Measurements from ENCODE around the gene MMS22L. TPM values are rescaled to one million over a fixed set of nuclear protein-coding genes. Genes with fewer than 3 reads are reported as not detected.

The MMS22L gene
- total RNA-seq, 3 donors from 2014 or later (not counting 1 experiment from before 2014, with no cell fraction given): 9.1 to 14.3 (median 11.7) TPM

DNA sequence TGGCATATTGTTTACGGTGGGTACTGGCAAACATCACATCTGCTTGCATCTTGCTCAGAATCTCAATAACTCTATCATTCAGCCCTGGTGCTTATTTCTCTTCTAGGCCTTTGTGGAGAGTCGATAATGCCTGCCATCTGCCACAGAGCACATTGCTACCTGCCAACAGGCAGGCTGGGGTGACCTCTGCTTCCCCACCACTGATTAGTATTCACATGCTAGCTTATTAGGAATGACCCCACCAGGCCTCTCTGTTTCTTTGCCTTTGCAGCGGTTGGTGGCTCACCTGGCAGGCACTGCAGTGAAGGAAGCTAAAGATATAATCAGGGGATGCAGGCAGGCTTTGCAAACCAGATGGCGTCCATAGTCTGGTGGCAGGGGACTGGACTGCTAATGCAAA lies 154.5 kb downstream of the MMS22L start:
- intact Hi-C loops (cut with micrococcal nuclease): no loop called here
- H3K36me3 ChIP-seq (ENCODE audit: control insufficient read depth, insufficient read depth, low read length): no peaks in the 10 kb centered on the region
- no peak overlapping the region for H3K27ac Mint-ChIP-seq
- H3K4me3 Mint-ChIP-seq: no peak overlapping the region
- H3K36me3 Mint-ChIP-seq: no peaks in the 10 kb centered on the region
- no peaks in the 10 kb centered on the region for H3K9me3 ChIP-seq (ENCODE audit: control insufficient read depth, insufficient read depth, low read length)
- WGBS (ENCODE audit: insufficient coverage): 81% methylated on average over 4 of the region's 4 CpGs
- ATAC-seq: no peak
- no peaks in the 10 kb centered on the region for H3K4me1 Mint-ChIP-seq
- H3K4me1 ChIP-seq (ENCODE audit: control insufficient read depth, insufficient read depth, low read length): no peaks in the 10 kb centered on the region
- no peak for DNase-seq
- TF ChIP-seq, protein P1, sequence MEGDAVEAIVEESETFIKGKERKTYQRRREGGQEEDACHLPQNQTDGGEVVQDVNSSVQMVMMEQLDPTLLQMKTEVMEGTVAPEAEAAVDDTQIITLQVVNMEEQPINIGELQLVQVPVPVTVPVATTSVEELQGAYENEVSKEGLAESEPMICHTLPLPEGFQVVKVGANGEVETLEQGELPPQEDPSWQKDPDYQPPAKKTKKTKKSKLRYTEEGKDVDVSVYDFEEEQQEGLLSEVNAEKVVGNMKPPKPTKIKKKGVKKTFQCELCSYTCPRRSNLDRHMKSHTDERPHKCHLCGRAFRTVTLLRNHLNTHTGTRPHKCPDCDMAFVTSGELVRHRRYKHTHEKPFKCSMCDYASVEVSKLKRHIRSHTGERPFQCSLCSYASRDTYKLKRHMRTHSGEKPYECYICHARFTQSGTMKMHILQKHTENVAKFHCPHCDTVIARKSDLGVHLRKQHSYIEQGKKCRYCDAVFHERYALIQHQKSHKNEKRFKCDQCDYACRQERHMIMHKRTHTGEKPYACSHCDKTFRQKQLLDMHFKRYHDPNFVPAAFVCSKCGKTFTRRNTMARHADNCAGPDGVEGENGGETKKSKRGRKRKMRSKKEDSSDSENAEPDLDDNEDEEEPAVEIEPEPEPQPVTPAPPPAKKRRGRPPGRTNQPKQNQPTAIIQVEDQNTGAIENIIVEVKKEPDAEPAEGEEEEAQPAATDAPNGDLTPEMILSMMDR (IDR thresholded peaks at IDR 0.05): no peak
- H3K4me3 ChIP-seq (ENCODE audit: low read length): no peak overlapping the region
- H3K27ac ChIP-seq (ENCODE audit: low read length): no peak overlapping the region
- peaks cover 2 to 11% of the 10 kb centered on the region in 2 donors for H3K27me3 Mint-ChIP-seq (ENCODE audit: low read depth in 2 of 2)
- H3K9me3 Mint-ChIP-seq: no peaks in the 10 kb centered on the region
- H3K27me3 ChIP-seq (ENCODE audit: control insufficient read depth, insufficient read depth, low read length): no peaks in the 10 kb centered on the region

DNA sequence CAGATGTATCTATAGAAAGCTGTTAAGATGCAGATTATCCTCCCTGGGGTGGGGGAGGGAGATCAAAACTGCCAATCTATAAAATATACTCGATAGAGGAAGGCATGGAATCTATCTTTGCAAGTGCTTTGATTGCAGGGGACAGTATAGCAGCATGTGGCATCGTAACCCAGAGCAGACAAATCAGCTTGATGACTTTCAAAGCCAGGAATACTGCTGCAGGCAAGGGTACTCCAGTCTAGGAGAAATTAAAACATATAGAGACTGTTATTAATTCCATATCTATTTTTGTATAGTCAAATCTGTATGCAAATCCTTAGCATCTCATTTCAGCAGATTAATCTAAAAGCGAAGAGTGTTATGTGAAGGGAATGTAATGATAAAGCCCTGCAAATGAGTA lies 159.4 kb downstream of the MMS22L start:
- no peaks in the 10 kb centered on the region for H3K4me1 Mint-ChIP-seq
- TF ChIP-seq, protein P1 (IDR thresholded peaks at IDR 0.05): no peak

DNA sequence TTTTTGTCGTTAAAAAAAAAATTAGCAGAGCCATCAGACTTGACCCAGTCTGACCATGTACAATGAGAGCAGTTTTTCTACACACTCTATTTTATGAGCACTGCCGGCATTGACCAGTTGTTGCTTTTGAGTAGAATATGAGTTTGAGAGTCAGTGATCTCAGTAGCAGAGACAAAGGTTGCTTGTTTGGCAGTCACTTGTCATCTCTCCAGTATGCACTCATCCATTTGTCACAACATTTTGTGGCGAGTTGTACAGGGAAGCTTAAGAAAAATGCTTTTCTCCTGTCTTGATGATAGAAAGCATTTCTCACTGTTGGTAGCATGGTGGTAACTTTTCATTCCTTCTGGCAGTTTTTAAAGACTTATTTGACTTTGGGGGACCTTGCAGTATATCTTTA lies 159.9 kb downstream of the MMS22L start:
- Histone ChIP-seq H3K27ac (ENCODE audit: low read length) (no peak overlapping the region), H3K36me3 (ENCODE audit: control insufficient read depth, insufficient read depth, low read length) (no peaks in the 10 kb centered on the region), H3K9me3 (ENCODE audit: control insufficient read depth, insufficient read depth, low read length) (peaks cover 2% of the 10 kb centered on the region), H3K4me1 (ENCODE audit: control insufficient read depth, insufficient read depth, low read length) (no peaks in the 10 kb centered on the region), H3K4me3 (ENCODE audit: low read length) (no peak overlapping the region), H3K27me3 (ENCODE audit: control insufficient read depth, insufficient read depth, low read length) (no peaks in the 10 kb centered on the region)
- DNase-seq (no peak), ATAC-seq (no peak)
- Mint-ChIP-seq H3K27me3 (ENCODE audit: low read depth in 2 of 2) (peaks cover 8 to 35% of the 10 kb centered on the region in 2 donors), H3K4me1 (no peaks in the 10 kb centered on the region), H3K4me3 (no peak overlapping the region), H3K9me3 (peaks cover 2 to 8% of the 10 kb centered on the region in 2 donors), H3K27ac (no peak overlapping the region), H3K36me3 (no peaks in the 10 kb centered on the region)
- intact Hi-C loops (cut with micrococcal nuclease): no loop called here
- TF ChIP-seq, protein P1 (IDR thresholded peaks at IDR 0.05): no peak
- WGBS (ENCODE audit: insufficient coverage): 84% methylated on average over 3 of the region's 3 CpGs

More for the DNA sequence above, 159.4 kb downstream of the MMS22L start:
- peaks cover 2% of the 10 kb centered on the region for H3K9me3 ChIP-seq (ENCODE audit: control insufficient read depth, insufficient read depth, low read length)
- Mint-ChIP-seq H3K27me3 (ENCODE audit: low read depth in 2 of 2) (peaks cover 10 to 35% of the 10 kb centered on the region in 2 donors), H3K36me3 (no peaks in the 10 kb centered on the region), H3K4me3 (no peak overlapping the region), H3K27ac (no peak overlapping the region), H3K9me3 (peaks cover 2 to 8% of the 10 kb centered on the region in 2 donors)
- no peaks in the 10 kb centered on the region for H3K27me3 ChIP-seq (ENCODE audit: control insufficient read depth, insufficient read depth, low read length)
- H3K4me1 ChIP-seq (ENCODE audit: control insufficient read depth, insufficient read depth, low read length): no peaks in the 10 kb centered on the region
- H3K27ac ChIP-seq (ENCODE audit: low read length): no peak overlapping the region
- WGBS (ENCODE audit: insufficient coverage): 84% methylated on average over 3 of the region's 3 CpGs
- DNase-seq: no peak
- no peaks in the 10 kb centered on the region for H3K36me3 ChIP-seq (ENCODE audit: control insufficient read depth, insufficient read depth, low read length)
- intact Hi-C loops (cut with micrococcal nuclease): no loop called here
- H3K4me3 ChIP-seq (ENCODE audit: low read length): no peak overlapping the region
- no peak for ATAC-seq

DNA sequence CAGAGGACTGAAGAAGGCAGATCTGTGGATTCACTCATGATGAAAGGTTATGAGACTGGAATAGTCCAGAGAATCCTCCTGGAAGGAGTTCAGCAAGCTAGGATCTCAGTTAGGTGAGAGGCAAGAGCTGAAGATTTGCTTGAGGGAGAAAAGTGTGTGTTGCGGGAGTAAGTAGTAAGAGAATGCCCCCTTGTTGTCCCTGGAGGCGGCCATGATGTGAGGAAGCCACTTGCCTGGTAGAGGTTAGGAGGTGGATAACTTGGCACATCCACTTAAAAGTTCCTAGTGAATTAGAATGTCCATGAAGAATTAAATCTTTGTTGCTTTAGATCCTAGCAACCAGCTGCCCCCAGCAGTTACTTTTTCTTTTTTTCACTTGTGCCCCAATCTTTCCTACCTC lies 162.5 kb downstream of the MMS22L start:
- ATAC-seq: no peak
- Histone ChIP-seq H3K27ac (ENCODE audit: low read length) (no peak overlapping the region), H3K27me3 (ENCODE audit: control insufficient read depth, insufficient read depth, low read length) (no peaks in the 10 kb centered on the region), H3K4me3 (ENCODE audit: low read length) (no peak overlapping the region), H3K36me3 (ENCODE audit: control insufficient read depth, insufficient read depth, low read length) (no peaks in the 10 kb centered on the region), H3K4me1 (ENCODE audit: control insufficient read depth, insufficient read depth, low read length) (no peaks in the 10 kb centered on the region), H3K9me3 (ENCODE audit: control insufficient read depth, insufficient read depth, low read length) (peaks cover 2% of the 10 kb centered on the region)
- TF ChIP-seq, protein P1 (IDR thresholded peaks at IDR 0.05): no peak
- H3K4me1 Mint-ChIP-seq: no peaks in the 10 kb centered on the region
- H3K27ac Mint-ChIP-seq: no peak overlapping the region
- intact Hi-C loops (cut with micrococcal nuclease): no loop called here
- H3K9me3 Mint-ChIP-seq: peaks cover 2 to 8% of the 10 kb centered on the region in 2 donors
- H3K27me3 Mint-ChIP-seq (ENCODE audit: low read depth in 2 of 2): peaks cover 8 to 35% of the 10 kb centered on the region in 2 donors
- DNase-seq: no peak
- WGBS (ENCODE audit: insufficient coverage): 100% methylated on average over 2 of the region's 2 CpGs
- no peak overlapping the region for H3K4me3 Mint-ChIP-seq
- no peaks in the 10 kb centered on the region for H3K36me3 Mint-ChIP-seq

Measured in natural killer cell (primary cell).